K562 (cell line): Measurements from ENCODE around the gene ACKR2. TPM values are rescaled to one million over a fixed set of nuclear protein-coding genes. Genes with fewer than 3 reads are reported as not detected.

Source experiments
- ATAC-seq: fragments of 200-7000 bp; cut with Tn5 transposase; 3 replicates; pipeline ENCODE4 v1.9.1; 2020; ENCODE audit warnings: moderate library complexity
- BruUV-seq: library from RNA; stranded (reverse); fragments of 400-500 nt; replicated peaks from 2 replicates; lab custom pipeline; 2021; lab: Mats Ljungman, UMichigan
- CTCF ChIA-PET: fragments of 300-600 bp; formaldehyde crosslinking; extraction: SDS; loops from one replicate; lab custom pipeline; 2021; ENCODE audit warnings: low intra/inter-chr PET ratio; lab: Yijun Ruan, JAX
- POLR2A ChIA-PET: fragments of 300-600, 350-650 bp; sonication (Branson Sonifier 250); formaldehyde crosslinking; extraction: SDS; loops from one replicate; lab custom pipeline; 2021; ENCODE audit warnings: antibody characterized with exemption, inconsistent platforms; lab: Yijun Ruan, JAX
- DNase-seq, 4 experiments: peaks; one replicate each; pipeline versions ENCODE4 v3.0.0 to v3.0.0-alpha.2; 2011 to 2018; ENCODE audit warnings: low spot score in 3 of 4, mixed read lengths in 3 of 4; ENCODE audit errors: extremely low read depth in 1 of 4
- FAIRE-seq: peaks from 2 replicates; lab custom pipeline; 2011; peaks lifted over from hg19 to GRCh38; lab: Jason Lieb, UNC
- H2AFZ ChIP-seq: 2 replicates; pipeline ENCODE4 v1.6.0; 2011; ENCODE audit warnings: low read depth, low read length, control low read depth, inconsistent platforms
- H3K27ac ChIP-seq: fragments of 200-600 bp; 3 replicates; pipeline ENCODE4 v1.8.0; 2011; ENCODE audit warnings: low read depth, mild to moderate bottlenecking, control low read depth, inconsistent platforms, low read length, moderate library complexity, mixed read lengths; ENCODE audit errors: extremely low read depth
- H3K27me3 ChIP-seq, 2 experiments: fragments of 300-600 bp in 1 of 2; 2 replicates in 1 of 2; 3 replicates in 1 of 2; pipeline versions ENCODE4 v1.6.0 to v1.8.0; 2011; ENCODE audit warnings: inconsistent platforms in 2 of 2, low read length in 2 of 2, mild to moderate bottlenecking in 1 of 2, mixed read lengths in 1 of 2, moderate library complexity in 1 of 2; ENCODE audit not compliant: control insufficient read depth in 2 of 2, insufficient read depth in 2 of 2
- H3K36me3 ChIP-seq: fragments of 300-600 bp; 3 replicates; pipeline ENCODE4 v1.8.0; 2011; ENCODE audit warnings: mild to moderate bottlenecking, low read length, inconsistent platforms; ENCODE audit not compliant: control insufficient read depth, insufficient read depth
- H3K4me1 ChIP-seq, 2 experiments: fragments of 200-600 bp in 1 of 2; replicated peaks in 1 of 2; 2 replicates in 1 of 2; 3 replicates in 1 of 2; pipeline versions ENCODE4 v1.5.1 to v1.8.0; 2011; ENCODE audit warnings: inconsistent platforms in 2 of 2, low read length in 2 of 2, mild to moderate bottlenecking in 1 of 2, mixed read lengths in 1 of 2, moderate library complexity in 1 of 2; ENCODE audit not compliant: control insufficient read depth in 2 of 2, insufficient read depth in 2 of 2
- H3K4me2 ChIP-seq: 2 replicates; pipeline ENCODE4 v1.6.1; 2011; ENCODE audit warnings: low read length, control low read depth, inconsistent platforms, mixed read lengths; ENCODE audit not compliant: insufficient read depth
- H3K4me3 ChIP-seq: fragments of 200-600 bp; sonication (generic), shearing (Covaris generic); 2 replicates; pipeline ENCODE4 v1.5.1; 2016; ENCODE audit warnings: control low read depth, inconsistent platforms
- H3K79me2 ChIP-seq: fragments of 200-600 bp; 3 replicates; pipeline ENCODE4 v1.8.0; 2011; ENCODE audit warnings: low read length, inconsistent platforms; ENCODE audit not compliant: control insufficient read depth, insufficient read depth
- H3K9ac ChIP-seq, 2 experiments: 2 replicates each; pipeline versions ENCODE4 v1.6.0 to v1.6.1; 2011; ENCODE audit warnings: low read depth in 2 of 2, low read length in 2 of 2, control low read depth in 1 of 2, inconsistent platforms in 1 of 2, mild to moderate bottlenecking in 1 of 2, mixed read lengths in 1 of 2; ENCODE audit not compliant: insufficient read depth in 1 of 2
- H3K9me1 ChIP-seq: one replicate; pipeline ENCODE4 v1.6.0; 2011; ENCODE audit warnings: inconsistent platforms, mild to moderate bottlenecking, low read length, moderate library complexity; ENCODE audit not compliant: control insufficient read depth, insufficient read depth
- H3K9me3 ChIP-seq: replicated peaks from 2 replicates; pipeline ENCODE4 v1.5.1; 2011; ENCODE audit warnings: low read depth, low read length, inconsistent platforms; ENCODE audit not compliant: control insufficient read depth, insufficient read depth
- H4K20me1 ChIP-seq: replicated peaks from 2 replicates; pipeline ENCODE4 v1.6.1; 2011; ENCODE audit warnings: low read length, inconsistent platforms, mixed read lengths; ENCODE audit not compliant: control insufficient read depth, insufficient read depth
- CHD4 ChIP-seq: fragments of 200-600 bp; sonication (generic); IDR thresholded peaks from 3 replicates; pipeline ENCODE4 v1.6.1; 2012; ENCODE audit warnings: low read depth, mild to moderate bottlenecking, mixed read lengths, low read length, inconsistent platforms; ENCODE audit not compliant: insufficient read depth, insufficient replicate concordance, poor library complexity, severe bottlenecking
- FOXK2 ChIP-seq, 2 experiments: fragments of 450-650 bp; IDR thresholded peaks in 1 of 2; conservative IDR thresholded peaks in 1 of 2; 2 replicates each; pipeline ENCODE4 v1.6.1; 2016; ENCODE audit warnings: low read depth in 2 of 2, mild to moderate bottlenecking in 1 of 2
- MGA ChIP-seq: fragments of 450-650 bp; IDR thresholded peaks from 2 replicates; pipeline ENCODE4 v1.6.1; 2016; ENCODE audit warnings: mild to moderate bottlenecking, moderate library complexity
- NBN ChIP-seq: fragments of 450-650 bp; IDR thresholded peaks from 2 replicates; pipeline ENCODE4 v1.6.1; 2016; ENCODE audit warnings: low read depth, mild to moderate bottlenecking
- NCOA1 ChIP-seq: fragments of 450-650 bp; IDR thresholded peaks from 2 replicates; pipeline ENCODE4 v1.6.1; 2016; ENCODE audit warnings: low read depth
- SUPT5H ChIP-seq: fragments of 450-650 bp; IDR thresholded peaks from 2 replicates; pipeline ENCODE4 v1.6.1; 2016
- TAF9B ChIP-seq: fragments of 450-650 bp; IDR thresholded peaks from 2 replicates; pipeline ENCODE4 v1.6.1; 2018; ENCODE audit warnings: mild to moderate bottlenecking; ENCODE audit not compliant: partially characterized antibody
- ZNF449 ChIP-seq: fragments of 250-450 bp; sonication (Bioruptor Pico); IDR thresholded peaks from 2 replicates; pipeline ENCODE4 v1.8.0; 2022; ENCODE audit warnings: moderate library complexity, mild to moderate bottlenecking, inconsistent platforms
- WGBS: fragments of 100-300 bp; shearing (Covaris generic); methylation state at CpG from one replicate; pipeline ENCODE4 v1.1.6; 2016; ENCODE audit warnings: low coverage, mixed read lengths; ENCODE audit not compliant: insufficient coverage; ENCODE audit errors: missing lambda C conversion rate; 5-methylcytosine and 5-hydroxymethylcytosine counted together
- in situ Hi-C: fragments of 300-500 bp; cut with MboI; formaldehyde crosslinking; loops from 4 replicates; pipeline ENCODE4 v1.15.0; 2018; ENCODE audit warnings: inconsistent platforms, mixed read lengths
- intact Hi-C: fragments of 100-400 bp; cut with micrococcal nuclease; formaldehyde crosslinking; loops from 2 replicates; pipeline ENCODE4 v1.14.2; 2022
- polyA plus RNA-seq, 8 experiments: library from polyadenylated mRNA; depleted of rRNA in 4 of 8; stranded (reverse) in 5 of 8; unstranded in 3 of 8; fragments of >200 nt; fragmentation: Nextera tagmentation in 2 of 8; fragmentation: Illumina TruSeq in 1 of 8; extraction: Ambion mirVana in 2 of 8; extraction: Trizol in 1 of 8; gene quantifications; 2 replicates each; pipeline versions ENCODE4 v1.2.1 to v1.2.3, GENCODE V29; 2011 to 2014; ENCODE audit warnings: inconsistent platforms in 1 of 8, missing spikeins in 1 of 8
- total RNA-seq, 7 experiments: library from RNA; depleted of rRNA in 6 of 7; stranded (reverse); fragments of >200 nt in 6 of 7; fragmentation: Illumina TruSeq in 2 of 7; extraction: Trizol in 2 of 7; gene quantifications; 2 replicates each; pipeline versions ENCODE4 v1.2.1 to v1.2.3, GENCODE V29; 2011 to 2021; ENCODE audit warnings: low replicate concordance in 1 of 7

ACKR2 gene
- total and polyA plus RNA-seq, 9 of the 15 experiments (the other 6 are each of a cell fraction or from before 2014, with no cell fraction given), result 0.03 to 0.69 (median 0.25) TPM; not detected in 1

GRCh38 chr3:42873221-42873982 is 64.2 kb downstream of the ACKR2 start:
- WGBS, result 1% methylated on average over 9 of the region's 9 CpGs
- in situ Hi-C loops, result no loop called here

More at GRCh38 chr3:42873221-42873982, 64.2 kb downstream of the ACKR2 start:
- H4K20me1 ChIP-seq, result peaks cover 4% of the 10 kb centered on the region; the same call in 1 of the 2 replicates
- H3K36me3 ChIP-seq, result no peaks in the 10 kb centered on the region
- no peaks in the 10 kb centered on the region; a peak in 1 of 5 replicates for H3K4me1 ChIP-seq
- no peaks in the 10 kb centered on the region for H3K9me3 ChIP-seq
- ChIA-PET POLR2A (interaction anchor here (1.0 kb wide), 1 partner anchor 42 kb away, joined by 3 read pairs; no protein-coding TSS in a partner anchor), CTCF (interaction anchor here (0.6 kb wide), 1 partner anchor 8 kb away, joined by 5 read pairs; no protein-coding TSS in a partner anchor)
- TF ChIP-seq FOXK2 (conservative IDR thresholded peaks at IDR 0.05 in 1 of 2, IDR thresholded peaks at IDR 0.05 in 1 of 2; ENCODE audit: low read depth in 2 of 2) (no peak), SUPT5H (no peak), CHD4 (no peak), ZNF449 (no peak), MGA (no peak), NCOA1 (no peak), NBN (no peak), TAF9B (no peak)
- DNase-seq, result no peak
- H3K9ac ChIP-seq, result no peak overlapping the region
- intact Hi-C loops, result no loop called here
- no peak overlapping the region for H3K27ac ChIP-seq
- ATAC-seq, result no peak
- H3K4me2 ChIP-seq, result no peak overlapping the region
- no peaks in the 10 kb centered on the region for H3K79me2 ChIP-seq
- no TSS peak for BruUV-seq
- peaks cover 30 to 79% of the 10 kb centered on the region in 2 experiments for H3K27me3 ChIP-seq
- H3K9me1 ChIP-seq, result peaks cover 2% of the 10 kb centered on the region
- H3K4me3 ChIP-seq, result no peak overlapping the region
- no peak overlapping the region for H2AFZ ChIP-seq
- FAIRE-seq, result no peak
